Astrocyte (in vitro differentiated cells and primary cell): ENCODE results near the gene ARSI.

Experiments used
- EZH2 ChIP-seq: IDR thresholded peaks from 2 replicates; pipeline ENCODE4 v1.6.1; 2012; ENCODE audit warnings: mild to moderate bottlenecking, low read length, inconsistent platforms; ENCODE audit not compliant: insufficient read depth
- TF ChIP-seq, protein P1 (sequence below): IDR thresholded peaks from 2 replicates; pipeline ENCODE4 v1.5.1; 2011; ENCODE audit warnings: low read depth, mild to moderate bottlenecking, inconsistent platforms, low read length, moderate library complexity; ENCODE audit not compliant: insufficient read depth

DNA sequence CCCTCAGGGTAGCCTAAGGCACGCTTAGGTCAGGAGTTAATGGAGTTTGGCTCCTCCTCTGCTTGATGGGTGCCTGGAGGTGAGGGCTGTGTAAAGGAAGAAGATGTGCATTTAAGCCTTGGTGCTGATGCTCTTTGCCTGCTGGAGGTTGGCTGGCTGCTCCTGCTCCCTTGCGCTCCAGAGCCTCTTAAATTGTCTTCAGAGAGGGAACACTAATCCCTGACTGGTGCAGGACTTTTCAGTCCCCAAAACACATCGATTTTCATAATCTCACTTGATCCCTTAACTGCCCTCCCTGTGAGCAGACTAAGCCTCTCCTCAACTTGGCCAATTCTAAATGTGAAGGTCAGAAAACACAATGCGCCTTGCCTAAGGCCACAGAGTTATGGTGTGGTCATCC lies 38.6 kb upstream of the ARSI start:
- TF ChIP-seq, protein P1, sequence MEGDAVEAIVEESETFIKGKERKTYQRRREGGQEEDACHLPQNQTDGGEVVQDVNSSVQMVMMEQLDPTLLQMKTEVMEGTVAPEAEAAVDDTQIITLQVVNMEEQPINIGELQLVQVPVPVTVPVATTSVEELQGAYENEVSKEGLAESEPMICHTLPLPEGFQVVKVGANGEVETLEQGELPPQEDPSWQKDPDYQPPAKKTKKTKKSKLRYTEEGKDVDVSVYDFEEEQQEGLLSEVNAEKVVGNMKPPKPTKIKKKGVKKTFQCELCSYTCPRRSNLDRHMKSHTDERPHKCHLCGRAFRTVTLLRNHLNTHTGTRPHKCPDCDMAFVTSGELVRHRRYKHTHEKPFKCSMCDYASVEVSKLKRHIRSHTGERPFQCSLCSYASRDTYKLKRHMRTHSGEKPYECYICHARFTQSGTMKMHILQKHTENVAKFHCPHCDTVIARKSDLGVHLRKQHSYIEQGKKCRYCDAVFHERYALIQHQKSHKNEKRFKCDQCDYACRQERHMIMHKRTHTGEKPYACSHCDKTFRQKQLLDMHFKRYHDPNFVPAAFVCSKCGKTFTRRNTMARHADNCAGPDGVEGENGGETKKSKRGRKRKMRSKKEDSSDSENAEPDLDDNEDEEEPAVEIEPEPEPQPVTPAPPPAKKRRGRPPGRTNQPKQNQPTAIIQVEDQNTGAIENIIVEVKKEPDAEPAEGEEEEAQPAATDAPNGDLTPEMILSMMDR = no peak
- TF ChIP-seq EZH2 = no peak
